Liver (tissue), 9 donors: ENCODE data around the gene RANBP17. TPM values are rescaled to one million over a fixed set of nuclear protein-coding genes. Genes with fewer than 3 reads are reported as not detected.

Experiments
- DNase-seq: peaks from one replicate; pipeline ENCODE4 v3.0.0-alpha.2; 2017; ENCODE audit warnings: low spot score
- H3K27ac ChIP-seq, 2 donors: one replicate each; pipeline ENCODE4 v1.7.0; 2013; ENCODE audit warnings: inconsistent platforms in 2 of 2, low read length in 2 of 2, control low read depth in 1 of 2, low read depth in 1 of 2, mild to moderate bottlenecking in 1 of 2
- H3K27me3 ChIP-seq, 4 donors: one replicate each; pipeline versions ENCODE4 v1.6.1 to v1.7.0; 2013; ENCODE audit warnings: low read length in 3 of 4, inconsistent platforms in 1 of 4, mild to moderate bottlenecking in 1 of 4, moderate library complexity in 1 of 4; ENCODE audit not compliant: control insufficient read depth in 4 of 4, insufficient read depth in 4 of 4
- H3K36me3 ChIP-seq, 4 donors: one replicate each; pipeline versions ENCODE4 v1.6.1 to v1.7.0; 2013; ENCODE audit warnings: low read length in 3 of 4, mild to moderate bottlenecking in 3 of 4, low read depth in 1 of 4, moderate library complexity in 1 of 4; ENCODE audit not compliant: control insufficient read depth in 4 of 4, insufficient read depth in 3 of 4
- H3K4me1 ChIP-seq, 4 donors: one replicate each; pipeline versions ENCODE4 v1.6.1 to v1.7.0; 2013; ENCODE audit warnings: low read length in 3 of 4, mild to moderate bottlenecking in 3 of 4, moderate library complexity in 1 of 4; ENCODE audit not compliant: control insufficient read depth in 4 of 4, insufficient read depth in 4 of 4
- H3K4me3 ChIP-seq, 3 donors: one replicate each; pipeline versions ENCODE4 v1.6.1 to v1.7.0; 2013; ENCODE audit warnings: low read length in 3 of 3, control low read depth in 1 of 3, low read depth in 1 of 3, mild to moderate bottlenecking in 1 of 3
- H3K9ac ChIP-seq, 2 donors: one replicate each; pipeline ENCODE4 v1.7.0; 2013; ENCODE audit warnings: low read length in 2 of 2, mild to moderate bottlenecking in 2 of 2, moderate library complexity in 2 of 2, control low read depth in 1 of 2, low read depth in 1 of 2
- H3K9me3 ChIP-seq, 4 donors: one replicate each; pipeline versions ENCODE4 v1.6.1 to v1.7.0; 2013; ENCODE audit warnings: low read length in 3 of 4; ENCODE audit not compliant: control insufficient read depth in 4 of 4
- ATF3 ChIP-seq: IDR thresholded peaks from 2 replicates; pipeline ENCODE4 v1.6.1; 2016; ENCODE audit warnings: antibody characterized with exemption
- CTCF ChIP-seq: fragments of 150-350 bp; IDR thresholded peaks from 2 replicates; pipeline ENCODE4 v1.5.1; 2017; ENCODE audit warnings: improper control_type of control experiment, low read depth, low read length; ENCODE audit not compliant: missing input control
- EGR1 ChIP-seq, 2 donors: IDR thresholded peaks; 2 replicates each; pipeline ENCODE4 v1.6.1; 2016 to 2018; ENCODE audit warnings: antibody characterized with exemption in 2 of 2, low read depth in 2 of 2
- FOXA1 ChIP-seq: IDR thresholded peaks from 2 replicates; pipeline ENCODE4 v1.6.1; 2016; ENCODE audit warnings: antibody characterized with exemption
- FOXA2 ChIP-seq: IDR thresholded peaks from 2 replicates; pipeline ENCODE4 v1.6.1; 2016; ENCODE audit warnings: antibody characterized with exemption
- GABPA ChIP-seq, 2 donors: IDR thresholded peaks in 1 of 2; conservative IDR thresholded peaks in 1 of 2; 2 replicates each; pipeline ENCODE4 v1.6.1; 2016; ENCODE audit warnings: antibody characterized with exemption in 2 of 2, mild to moderate bottlenecking in 1 of 2, moderate library complexity in 1 of 2
- HNF4A ChIP-seq, 2 donors: conservative IDR thresholded peaks; 2 replicates each; pipeline ENCODE4 v1.6.1; 2016; ENCODE audit warnings: antibody characterized with exemption in 2 of 2, mild to moderate bottlenecking in 2 of 2
- JUND ChIP-seq, 2 donors: IDR thresholded peaks; 2 replicates each; pipeline ENCODE4 v1.6.1; 2016; ENCODE audit warnings: antibody characterized with exemption in 2 of 2
- NR2F2 ChIP-seq: IDR thresholded peaks from 2 replicates; pipeline ENCODE4 v1.6.1; 2016; ENCODE audit warnings: antibody characterized with exemption
- RAD21 ChIP-seq, 2 donors: IDR thresholded peaks; 2 replicates each; pipeline ENCODE4 v1.6.1; 2016; ENCODE audit warnings: antibody characterized with exemption in 2 of 2, mild to moderate bottlenecking in 2 of 2
- RXRA ChIP-seq, 2 donors: IDR thresholded peaks; 2 replicates each; pipeline ENCODE4 v1.6.1; 2017 to 2018; ENCODE audit warnings: antibody characterized with exemption in 2 of 2, mild to moderate bottlenecking in 1 of 2
- SP1 ChIP-seq: IDR thresholded peaks from 2 replicates; pipeline ENCODE4 v1.6.1; 2018; ENCODE audit warnings: antibody characterized with exemption, mild to moderate bottlenecking
- YY1 ChIP-seq: IDR thresholded peaks from 2 replicates; pipeline ENCODE4 v1.6.1; 2016; ENCODE audit warnings: antibody characterized with exemption, mild to moderate bottlenecking
- WGBS: extraction: QIAGEN DNeasy Blood & Tissue Kit; methylation state at CpG from one replicate; pipeline ENCODE4 v1.1.7; 2013; 5-methylcytosine and 5-hydroxymethylcytosine counted together
- polyA plus RNA-seq, 2 donors: library from polyadenylated mRNA; stranded (reverse) in 1 of 2; unstranded in 1 of 2; fragments of 200-250 nt in 1 of 2; fragments of >200 nt in 1 of 2; fragmentation: Nextera tagmentation in 1 of 2; extraction: Ambion mirVana in 1 of 2; gene quantifications; one replicate each; pipeline versions ENCODE4 v1.2.1 to v1.2.3, GENCODE V29; 2013 to 2015
- total RNA-seq, 2 donors: library from RNA; depleted of rRNA; stranded (reverse); fragments of >200 nt; gene quantifications; one replicate each; pipeline ENCODE4 v1.2.3, GENCODE V29; 2014
- TF ChIP-seq, protein P1 (sequence below): IDR thresholded peaks from 2 replicates; pipeline ENCODE4 v1.6.1; 2016; ENCODE audit warnings: antibody characterized with exemption, mild to moderate bottlenecking
- TF ChIP-seq, protein P2 (sequence below): IDR thresholded peaks from 2 replicates; pipeline ENCODE4 v1.6.1; 2016; ENCODE audit warnings: antibody characterized with exemption
- TF ChIP-seq, protein P3 (sequence below): IDR thresholded peaks from 2 replicates; pipeline ENCODE4 v1.6.1; 2016; ENCODE audit warnings: antibody characterized with exemption
- donor health status: healthy.
- donor health status: healthy.
- donor health status: healthy.
- donor health status: healthy.
- donor health status: healthy.

The RANBP17 gene
- total and polyA plus RNA-seq, 4 donors: 0.83 to 10.8 (median 7.9) TPM

- H3K4me3 ChIP-seq: no peak overlapping the region
- 97% methylated on average over 2 of the region's 2 CpGs for WGBS
- no peaks in the 10 kb centered on the region for H3K36me3 ChIP-seq
- H3K27ac ChIP-seq: no peak overlapping the region
- DNase-seq: no peak
- H3K9ac ChIP-seq: no peak overlapping the region
- TF ChIP-seq HNF4A (conservative IDR thresholded peaks at IDR 0.05) (no peak), NR2F2 (no peak), EGR1 (IDR thresholded peaks at IDR 0.05; ENCODE audit: low read depth in 2 of 2) (no peak), ATF3 (no peak), JUND (IDR thresholded peaks at IDR 0.05) (no peak), FOXA2 (no peak), FOXA1 (no peak), RXRA (IDR thresholded peaks at IDR 0.05) (no peak), SP1 (no peak), GABPA (IDR thresholded peaks at IDR 0.05 in 1 of 2, conservative IDR thresholded peaks at IDR 0.05 in 1 of 2) (no peak), YY1 (no peak), RAD21 (IDR thresholded peaks at IDR 0.05) (no peak)
- TF ChIP-seq, protein P1, sequence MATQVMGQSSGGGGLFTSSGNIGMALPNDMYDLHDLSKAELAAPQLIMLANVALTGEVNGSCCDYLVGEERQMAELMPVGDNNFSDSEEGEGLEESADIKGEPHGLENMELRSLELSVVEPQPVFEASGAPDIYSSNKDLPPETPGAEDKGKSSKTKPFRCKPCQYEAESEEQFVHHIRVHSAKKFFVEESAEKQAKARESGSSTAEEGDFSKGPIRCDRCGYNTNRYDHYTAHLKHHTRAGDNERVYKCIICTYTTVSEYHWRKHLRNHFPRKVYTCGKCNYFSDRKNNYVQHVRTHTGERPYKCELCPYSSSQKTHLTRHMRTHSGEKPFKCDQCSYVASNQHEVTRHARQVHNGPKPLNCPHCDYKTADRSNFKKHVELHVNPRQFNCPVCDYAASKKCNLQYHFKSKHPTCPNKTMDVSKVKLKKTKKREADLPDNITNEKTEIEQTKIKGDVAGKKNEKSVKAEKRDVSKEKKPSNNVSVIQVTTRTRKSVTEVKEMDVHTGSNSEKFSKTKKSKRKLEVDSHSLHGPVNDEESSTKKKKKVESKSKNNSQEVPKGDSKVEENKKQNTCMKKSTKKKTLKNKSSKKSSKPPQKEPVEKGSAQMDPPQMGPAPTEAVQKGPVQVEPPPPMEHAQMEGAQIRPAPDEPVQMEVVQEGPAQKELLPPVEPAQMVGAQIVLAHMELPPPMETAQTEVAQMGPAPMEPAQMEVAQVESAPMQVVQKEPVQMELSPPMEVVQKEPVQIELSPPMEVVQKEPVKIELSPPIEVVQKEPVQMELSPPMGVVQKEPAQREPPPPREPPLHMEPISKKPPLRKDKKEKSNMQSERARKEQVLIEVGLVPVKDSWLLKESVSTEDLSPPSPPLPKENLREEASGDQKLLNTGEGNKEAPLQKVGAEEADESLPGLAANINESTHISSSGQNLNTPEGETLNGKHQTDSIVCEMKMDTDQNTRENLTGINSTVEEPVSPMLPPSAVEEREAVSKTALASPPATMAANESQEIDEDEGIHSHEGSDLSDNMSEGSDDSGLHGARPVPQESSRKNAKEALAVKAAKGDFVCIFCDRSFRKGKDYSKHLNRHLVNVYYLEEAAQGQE: no peak
- TF ChIP-seq, protein P2, sequence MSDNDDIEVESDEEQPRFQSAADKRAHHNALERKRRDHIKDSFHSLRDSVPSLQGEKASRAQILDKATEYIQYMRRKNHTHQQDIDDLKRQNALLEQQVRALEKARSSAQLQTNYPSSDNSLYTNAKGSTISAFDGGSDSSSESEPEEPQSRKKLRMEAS: no peak
- TF ChIP-seq, protein P3, sequence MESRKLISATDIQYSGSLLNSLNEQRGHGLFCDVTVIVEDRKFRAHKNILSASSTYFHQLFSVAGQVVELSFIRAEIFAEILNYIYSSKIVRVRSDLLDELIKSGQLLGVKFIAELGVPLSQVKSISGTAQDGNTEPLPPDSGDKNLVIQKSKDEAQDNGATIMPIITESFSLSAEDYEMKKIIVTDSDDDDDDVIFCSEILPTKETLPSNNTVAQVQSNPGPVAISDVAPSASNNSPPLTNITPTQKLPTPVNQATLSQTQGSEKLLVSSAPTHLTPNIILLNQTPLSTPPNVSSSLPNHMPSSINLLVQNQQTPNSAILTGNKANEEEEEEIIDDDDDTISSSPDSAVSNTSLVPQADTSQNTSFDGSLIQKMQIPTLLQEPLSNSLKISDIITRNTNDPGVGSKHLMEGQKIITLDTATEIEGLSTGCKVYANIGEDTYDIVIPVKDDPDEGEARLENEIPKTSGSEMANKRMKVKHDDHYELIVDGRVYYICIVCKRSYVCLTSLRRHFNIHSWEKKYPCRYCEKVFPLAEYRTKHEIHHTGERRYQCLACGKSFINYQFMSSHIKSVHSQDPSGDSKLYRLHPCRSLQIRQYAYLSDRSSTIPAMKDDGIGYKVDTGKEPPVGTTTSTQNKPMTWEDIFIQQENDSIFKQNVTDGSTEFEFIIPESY: no peak
- no peaks in the 10 kb centered on the region for H3K4me1 ChIP-seq
- no peaks in the 10 kb centered on the region for H3K27me3 ChIP-seq
- no peaks in the 10 kb centered on the region for H3K9me3 ChIP-seq
Observed at GRCh38 chr5:171116719-171117118, 254.9 kb downstream of the RANBP17 start.

DNA sequence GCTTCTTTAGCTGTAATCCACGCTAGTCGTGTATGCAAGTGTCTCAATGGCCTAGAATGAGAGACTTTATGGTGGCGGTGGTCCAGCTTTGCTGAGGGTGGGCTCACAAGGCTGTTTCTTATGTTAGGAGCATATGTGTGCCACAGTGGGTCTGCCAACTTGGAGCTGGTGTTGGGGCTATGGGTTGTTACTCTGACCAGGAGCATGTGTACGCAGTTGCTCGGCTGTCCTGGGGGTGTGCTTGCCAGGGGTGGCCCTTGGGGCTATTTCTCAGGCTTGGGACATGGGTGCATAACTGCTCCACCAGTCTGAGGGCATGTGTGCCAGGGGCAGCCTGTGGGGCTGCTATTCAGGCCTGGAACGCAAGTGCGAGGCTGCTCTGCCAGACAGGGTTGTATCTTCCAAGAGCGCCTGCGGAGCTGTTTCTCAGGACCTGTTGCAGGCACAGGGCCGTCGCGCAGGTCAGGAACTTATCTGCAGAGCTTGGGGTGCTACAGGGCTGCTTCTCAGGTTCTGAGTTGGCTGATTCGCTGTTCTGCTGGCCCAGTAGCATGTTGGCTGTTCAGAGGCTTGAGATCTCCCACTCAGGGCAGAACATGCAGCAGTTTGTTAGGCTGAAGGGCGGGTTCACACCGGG is 259.3 kb downstream of the RANBP17 start:
- H3K9me3 ChIP-seq: no peaks in the 10 kb centered on the region
- 87% methylated on average over 15 of the region's 15 CpGs for WGBS
- no peak overlapping the region for H3K9ac ChIP-seq
- no peak overlapping the region for H3K4me3 ChIP-seq
- TF ChIP-seq JUND (IDR thresholded peaks at IDR 0.05): no peak
- TF ChIP-seq GABPA (IDR thresholded peaks at IDR 0.05 in 1 of 2, conservative IDR thresholded peaks at IDR 0.05 in 1 of 2): no peak
- no peak for TF ChIP-seq SP1
- TF ChIP-seq NR2F2: no peak
- no peak for TF ChIP-seq ATF3
- no peak for TF ChIP-seq CTCF
- TF ChIP-seq YY1: no peak
- TF ChIP-seq, protein P2: no peak
- H3K27me3 ChIP-seq: no peaks in the 10 kb centered on the region
- no peaks in the 10 kb centered on the region for H3K4me1 ChIP-seq
- no peak for DNase-seq
- H3K27ac ChIP-seq: no peak overlapping the region
- H3K36me3 ChIP-seq: no peaks in the 10 kb centered on the region
